C4-2B (cell line): ENCODE data around the gene SLC25A12.

ENCODE experiments used
- CTCF ChIP-seq: fragments of 450-650 bp; conservative IDR thresholded peaks from 2 replicates; pipeline ENCODE4 v1.5.1; 2017; ENCODE audit warnings: mild to moderate bottlenecking
- ZFX ChIP-seq: fragments of 450-650 bp; IDR thresholded peaks from 2 replicates; pipeline ENCODE4 v1.6.1; 2017

GRCh38 chr2:171793691-171794678, 100.1 kb downstream of the SLC25A12 start:
- TF ChIP-seq CTCF (no peak), ZFX (no peak)
